ENCODE data around the gene CCDC148.

GRCh38 chr2:158293722-158294121 lies 162.8 kb downstream of the CCDC148 start:
- TF ChIP-seq CTCF (tag by site-specific recombination; IDR thresholded peaks at IDR 0.05), result no peak
- no peak for TF ChIP-seq ZNF791 (tag by site-specific recombination; IDR thresholded peaks at IDR 0.05)
- TF ChIP-seq ZNF501 (tag by site-specific recombination; IDR thresholded peaks at IDR 0.05), result no peak
- no peak for TF ChIP-seq ZNF654 (tag by site-specific recombination; IDR thresholded peaks at IDR 0.05; ENCODE audit: low read depth)
- no peak for TF ChIP-seq ZNF423 (tag by site-specific recombination; IDR thresholded peaks at IDR 0.05)
- TF ChIP-seq SETDB1 (IDR thresholded peaks at IDR 0.05; ENCODE audit: insufficient read length, low read length), result no peak
